SKM-1 (cell line): ENCODE measurements around the gene CWH43.
"Not testable (repeated sequence)": the region's sequence is repeated elsewhere in the genome, so short reads cannot be mapped to it uniquely, and the experiment has no call there.

ENCODE experiments used
- DNase-seq: peaks from one replicate; lab custom pipeline; 2025; ENCODE audit not compliant: unreplicated experiment; lab: John Stamatoyannopoulos, UW

Gene CWH43

GRCh38 chr4:48985976-48986653 is at the start of gene CWH43:
TSS of gene CWH43 (plus strand) at chr4:48986275. CDS start at chr4:48986430, 155 bp downstream.
- no peak for DNase-seq

- DNase-seq: no peak
Measured at GRCh38 chr4:48937033-48937432, 49.0 kb upstream of the CWH43 start.

- no peak for DNase-seq
Measured at GRCh38 chr4:48938831-48939230, 47.2 kb upstream of the CWH43 start.

GRCh38 chr4:48939785-48940184 is 46.3 kb upstream of the CWH43 start:
- no peak for DNase-seq

- no peak for DNase-seq
Measured at GRCh38 chr4:48943387-48943786, 42.7 kb upstream of the CWH43 start.

GRCh38 chr4:48944252-48944651 is 41.8 kb upstream of the CWH43 start:
- DNase-seq: no peak

GRCh38 chr4:48944756-48945241 is 41.3 kb upstream of the CWH43 start:
- no peak for DNase-seq

GRCh38 chr4:48945981-48946380 is 40.1 kb upstream of the CWH43 start:
- DNase-seq: no peak

- no peak for DNase-seq
Measured at GRCh38 chr4:48947731-48948130, 38.3 kb upstream of the CWH43 start.

GRCh38 chr4:48949086-48949485 is 37.0 kb upstream of the CWH43 start:
- DNase-seq: no peak

- no peak for DNase-seq
Measured at GRCh38 chr4:48949518-48950219, 36.4 kb upstream of the CWH43 start.

GRCh38 chr4:48954314-48954713 is 31.8 kb upstream of the CWH43 start:
- DNase-seq: no peak

GRCh38 chr4:48957366-48957765 is 28.7 kb upstream of the CWH43 start:
- DNase-seq: not testable (repeated sequence)

GRCh38 chr4:48958582-48958981 is 27.5 kb upstream of the CWH43 start:
- no peak for DNase-seq

- DNase-seq: no peak
Measured at GRCh38 chr4:48960988-48961635, 25.0 kb upstream of the CWH43 start.

- DNase-seq: no peak
Measured at GRCh38 chr4:48962636-48963035, 23.4 kb upstream of the CWH43 start.

GRCh38 chr4:48963042-48963679 is 22.9 kb upstream of the CWH43 start:
- peak; percentile 72 for DNase-seq

GRCh38 chr4:48967101-48967500 is 19.0 kb upstream of the CWH43 start:
- DNase-seq: no peak

- DNase-seq: no peak
Measured at GRCh38 chr4:48967631-48968030, 18.4 kb upstream of the CWH43 start.

- no peak for DNase-seq
Measured at GRCh38 chr4:48968814-48969213, 17.3 kb upstream of the CWH43 start.

- DNase-seq: no peak
Measured at GRCh38 chr4:48970471-48970921, 15.6 kb upstream of the CWH43 start.
